GM12878 (cell line): ENCODE results near the gene NCAM1. TPM values are rescaled to one million over a fixed set of nuclear protein-coding genes. Genes with fewer than 3 reads are reported as not detected.

ENCODE experiments used
- ATAC-seq: fragments of 200-7000 bp; cut with Tn5 transposase; 3 replicates; pipeline ENCODE4 v1.9.1; 2020; ENCODE audit warnings: mild to moderate bottlenecking, moderate library complexity
- BruUV-seq: library from RNA; stranded (reverse); fragments of 400-500 nt; replicated peaks from 2 replicates; lab custom pipeline; 2021; lab: Mats Ljungman, UMichigan
- CTCF ChIA-PET: fragments of 300-600 bp; sonication (Branson Sonifier 250); formaldehyde crosslinking; extraction: SDS; loops from one replicate; lab custom pipeline; 2021; ENCODE audit warnings: inconsistent platforms; lab: Yijun Ruan, JAX
- POLR2A ChIA-PET: fragments of 350-600 bp; formaldehyde crosslinking; extraction: SDS; loops from one replicate; lab custom pipeline; 2021; ENCODE audit warnings: inconsistent platforms; lab: Charles Lee
- RAD21 ChIA-PET: fragments of 300-600 bp; sonication (Branson Sonifier 250); formaldehyde crosslinking; loops from one replicate; lab custom pipeline; 2023; ENCODE audit warnings: antibody characterized with exemption; ENCODE audit not compliant: unreplicated experiment; lab: Charles Lee
- SMC1A ChIA-PET: fragments of 300-600 bp; sonication (Branson Sonifier 250); formaldehyde crosslinking; loops from one replicate; lab custom pipeline; 2023; ENCODE audit not compliant: unreplicated experiment, uncharacterized antibody; lab: Charles Lee
- DNase-seq: peaks from one replicate; pipeline ENCODE4 v3.0.0-alpha.2; 2011; ENCODE audit warnings: low read depth, low spot score
- FAIRE-seq: peaks from 3 replicates; lab custom pipeline; 2011; peaks lifted over from hg19 to GRCh38; lab: Jason Lieb, UNC
- H2AFZ ChIP-seq: 2 replicates; pipeline ENCODE4 v1.6.0; 2011; ENCODE audit warnings: low read depth, low read length, control low read depth; ENCODE audit not compliant: control insufficient read depth
- H3K27ac ChIP-seq: 2 replicates; pipeline ENCODE4 v1.5.1; 2011; ENCODE audit warnings: control low read depth; ENCODE audit not compliant: control insufficient read depth, insufficient read depth
- H3K27me3 ChIP-seq, 2 experiments: replicated peaks in 1 of 2; 2 replicates each; pipeline versions ENCODE4 v1.6.0 to v1.6.1; 2011; ENCODE audit warnings: low read length in 1 of 2; ENCODE audit not compliant: control insufficient read depth in 2 of 2, insufficient read depth in 2 of 2
- H3K36me3 ChIP-seq, 2 experiments: 2 replicates each; pipeline ENCODE4 v1.5.1; 2011; ENCODE audit warnings: low read length in 1 of 2; ENCODE audit not compliant: control insufficient read depth in 2 of 2, insufficient read depth in 2 of 2
- H3K4me1 ChIP-seq: 2 replicates; pipeline ENCODE4 v1.6.1; 2011; ENCODE audit warnings: mild to moderate bottlenecking, low read length, moderate library complexity, mixed read lengths; ENCODE audit not compliant: control insufficient read depth, insufficient read depth
- H3K4me2 ChIP-seq: 2 replicates; pipeline ENCODE4 v1.6.0; 2011; ENCODE audit warnings: control low read depth; ENCODE audit not compliant: control insufficient read depth, insufficient read depth
- H3K4me3 ChIP-seq: fragments of 200-600 bp; sonication (generic); 2 replicates; pipeline ENCODE4 v1.5.1; 2016
- H3K79me2 ChIP-seq: 2 replicates; pipeline ENCODE4 v1.6.0; 2011; ENCODE audit warnings: low read length; ENCODE audit not compliant: control insufficient read depth, insufficient read depth
- H3K9ac ChIP-seq: 2 replicates; pipeline ENCODE4 v1.8.0; 2011; ENCODE audit warnings: low read length, control low read depth, mixed read lengths; ENCODE audit not compliant: control insufficient read depth, insufficient read depth
- H3K9me3 ChIP-seq: replicated peaks from 3 replicates; pipeline ENCODE4 v1.5.1; 2011; ENCODE audit warnings: mild to moderate bottlenecking, low read length; ENCODE audit not compliant: control insufficient read depth, insufficient read depth
- H4K20me1 ChIP-seq: 2 replicates; pipeline ENCODE4 v1.6.0; 2011; ENCODE audit not compliant: control insufficient read depth, insufficient read depth
- CEBPB ChIP-seq, 2 experiments: fragments of 150-350 bp in 1 of 2; IDR thresholded peaks; 2 replicates each; pipeline ENCODE4 v1.6.1; 2012 to 2014; ENCODE audit warnings: low read depth in 2 of 2, low read length in 2 of 2, borderline replicate concordance in 1 of 2, inconsistent platforms in 1 of 2
- DPF2 ChIP-seq: fragments of 450-650 bp; IDR thresholded peaks from 2 replicates; pipeline ENCODE4 v1.6.1; 2017; ENCODE audit warnings: mild to moderate bottlenecking
- NR2F1 ChIP-seq: fragments of 450-650 bp; conservative IDR thresholded peaks from 2 replicates; pipeline ENCODE4 v1.6.1; 2017; ENCODE audit warnings: mild to moderate bottlenecking
- POLR2AphosphoS2 ChIP-seq: IDR thresholded peaks from 2 replicates; pipeline ENCODE4 v1.6.1; 2011; ENCODE audit warnings: low read depth, mild to moderate bottlenecking, low read length, improper control_type of control experiment, moderate library complexity
- POLR2AphosphoS5 ChIP-seq: IDR thresholded peaks from 2 replicates; pipeline ENCODE4 v1.6.1; 2011; ENCODE audit warnings: mild to moderate bottlenecking, low read length, inconsistent platforms
- SMAD1 ChIP-seq: fragments of 450-650 bp; IDR thresholded peaks from 2 replicates; pipeline ENCODE4 v1.6.1; 2018; ENCODE audit warnings: mild to moderate bottlenecking, low read depth; ENCODE audit not compliant: partially characterized antibody
- TCF7 ChIP-seq: IDR thresholded peaks from 2 replicates; pipeline ENCODE4 v1.6.1; 2014; ENCODE audit warnings: antibody characterized with exemption, borderline replicate concordance
- ZNF24 ChIP-seq: fragments of 450-650 bp; IDR thresholded peaks from 2 replicates; pipeline ENCODE4 v1.6.1; 2017; ENCODE audit warnings: antibody characterized with exemption, mild to moderate bottlenecking
- ZSCAN29 ChIP-seq: fragments of 450-650 bp; IDR thresholded peaks from 2 replicates; pipeline ENCODE4 v1.6.1; 2017; ENCODE audit warnings: mild to moderate bottlenecking, moderate library complexity
- WGBS: methylation state at CpG from one replicate; pipeline ENCODE4 v1.1.6; 2016; ENCODE audit warnings: low lambda C conversion rate; ENCODE audit not compliant: insufficient replicate concordance, insufficient coverage; ENCODE audit errors: missing lambda C conversion rate; 5-methylcytosine and 5-hydroxymethylcytosine counted together
- in situ Hi-C: fragments of 300-500 bp; cut with MboI; formaldehyde crosslinking; loops from 9 replicates; pipeline ENCODE4 v1.14.3; 2018; ENCODE audit warnings: mixed read lengths
- intact Hi-C: fragments of 100-400 bp; cut with micrococcal nuclease; formaldehyde crosslinking; loops from one replicate; pipeline ENCODE4 v1.14.2; 2022; ENCODE audit not compliant: unreplicated experiment
- polyA plus RNA-seq, 11 experiments: library from polyadenylated mRNA; depleted of rRNA in 4 of 11; unstranded in 6 of 11; stranded (reverse) in 5 of 11; fragments of >200 nt; fragmentation: Nextera tagmentation in 4 of 11; fragmentation: Illumina TruSeq in 1 of 11; extraction: Ambion mirVana in 4 of 11; extraction: Trizol in 1 of 11; gene quantifications; 1 replicate in 1 of 11; 2 replicates in 10 of 11; pipeline versions ENCODE4 v1.2.1 to v1.2.3, GENCODE V29; 2011 to 2016; ENCODE audit warnings: inconsistent platforms in 2 of 11, missing spikeins in 2 of 11, low read depth in 1 of 11
- total RNA-seq, 4 experiments: library from RNA; depleted of rRNA in 3 of 4; stranded (reverse); fragments of >200 nt in 3 of 4; fragmentation: Illumina TruSeq in 1 of 4; extraction: Trizol in 1 of 4; gene quantifications; 2 replicates each; pipeline versions ENCODE4 v1.2.1 to v1.2.3, GENCODE V29; 2013 to 2021
- TF ChIP-seq, protein P1 (sequence below): IDR thresholded peaks from 2 replicates; pipeline ENCODE4 v1.6.1; 2012; ENCODE audit warnings: low read depth, low read length, improper control_type of control experiment

The NCAM1 gene
- total and polyA plus RNA-seq, 10 of the 15 experiments (the other 5 are each of a cell fraction or from before 2014, with no cell fraction given), result 0.10 to 0.23 (median 0.11) TPM; not detected in 7

DNA sequence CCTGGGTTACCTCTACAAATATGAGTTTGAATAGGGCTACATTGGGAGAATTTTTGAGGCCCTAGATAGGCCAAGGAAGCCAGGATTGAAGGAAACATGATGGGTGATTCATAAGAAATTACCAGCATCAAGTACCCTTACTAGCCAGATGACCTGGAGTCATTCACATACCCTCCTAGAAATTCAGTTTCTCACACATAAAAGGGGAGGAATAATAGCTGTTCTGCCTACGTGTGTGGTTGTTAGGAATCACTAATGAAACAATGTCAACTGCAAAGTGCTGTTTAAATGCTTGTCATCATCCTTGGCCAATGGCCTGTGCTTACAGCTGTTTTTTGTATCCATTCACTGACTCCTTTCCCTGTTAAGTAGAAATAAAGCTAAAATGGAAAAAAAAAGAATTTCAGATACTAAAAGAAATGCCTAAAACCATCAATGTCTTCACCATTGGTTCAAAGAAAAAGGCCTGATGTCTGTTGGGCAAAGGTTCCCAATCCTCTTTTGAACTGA is 114.4 kb downstream of the NCAM1 start:
- in situ Hi-C loops (no loop called here), intact Hi-C loops (no loop called here)
- Histone ChIP-seq H3K4me2 (no peak overlapping the region), H3K27me3 (no peaks in the 10 kb centered on the region), H2AFZ (no peak overlapping the region), H3K4me1 (no peaks in the 10 kb centered on the region), H3K36me3 (no peaks in the 10 kb centered on the region), H3K27ac (no peak overlapping the region), H4K20me1 (no peaks in the 10 kb centered on the region), H3K4me3 (no peak overlapping the region), H3K9me3 (no peaks in the 10 kb centered on the region), H3K9ac (no peak overlapping the region), H3K79me2 (no peaks in the 10 kb centered on the region)
- TF ChIP-seq ZSCAN29 (no peak), CEBPB (IDR thresholded peaks at IDR 0.05; ENCODE audit: borderline replicate concordance in 1 of 2, low read depth in 2 of 2, low read length in 2 of 2) (no peak), POLR2AphosphoS5 (no peak), TCF7 (no peak), DPF2 (no peak), ZNF24 (no peak), NR2F1 (no peak), SMAD1 (no peak), POLR2AphosphoS2 (no peak)
- TF ChIP-seq, protein P1, sequence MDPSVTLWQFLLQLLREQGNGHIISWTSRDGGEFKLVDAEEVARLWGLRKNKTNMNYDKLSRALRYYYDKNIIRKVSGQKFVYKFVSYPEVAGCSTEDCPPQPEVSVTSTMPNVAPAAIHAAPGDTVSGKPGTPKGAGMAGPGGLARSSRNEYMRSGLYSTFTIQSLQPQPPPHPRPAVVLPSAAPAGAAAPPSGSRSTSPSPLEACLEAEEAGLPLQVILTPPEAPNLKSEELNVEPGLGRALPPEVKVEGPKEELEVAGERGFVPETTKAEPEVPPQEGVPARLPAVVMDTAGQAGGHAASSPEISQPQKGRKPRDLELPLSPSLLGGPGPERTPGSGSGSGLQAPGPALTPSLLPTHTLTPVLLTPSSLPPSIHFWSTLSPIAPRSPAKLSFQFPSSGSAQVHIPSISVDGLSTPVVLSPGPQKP, result no peak
- SMC1A ChIA-PET, result no interaction called here
- CTCF ChIA-PET, result no interaction called here
- DNase-seq (no peak), ATAC-seq (no peak), FAIRE-seq (no peak)
- BruUV-seq, result no TSS peak
- WGBS, result 0% methylated on average over 1 of the region's 1 CpG
- POLR2A ChIA-PET, result no interaction called here
- RAD21 ChIA-PET, result no interaction called here
